Lower lobe of right lung (tissue), 2 donors: Measurements from ENCODE around the gene OTULINL. TPM values are rescaled to one million over a fixed set of nuclear protein-coding genes. Genes with fewer than 3 reads are reported as not detected.

Experiments used
- ATAC-seq, 2 donors: fragments of 200-7000 bp; cut with Tn5 transposase; one replicate each; pipeline ENCODE4 v1.9.1; 2020 to 2022; ENCODE audit warnings: mild to moderate bottlenecking in 2 of 2, moderate library complexity in 2 of 2
- DNase-seq: peaks from one replicate; pipeline ENCODE4 v3.0.0-alpha.2; 2020
- H3K27ac ChIP-seq: fragments of 200-600 bp; one replicate; pipeline ENCODE4 v1.8.0; 2022
- H3K27me3 ChIP-seq: fragments of 200-600 bp; one replicate; pipeline ENCODE4 v1.8.0; 2022; ENCODE audit warnings: low read depth
- H3K36me3 ChIP-seq: fragments of 200-600 bp; one replicate; pipeline ENCODE4 v1.8.0; 2022; ENCODE audit warnings: mild to moderate bottlenecking
- H3K4me1 ChIP-seq: fragments of 200-600 bp; one replicate; pipeline ENCODE4 v1.8.0; 2022
- H3K4me3 ChIP-seq: fragments of 200-600 bp; one replicate; pipeline ENCODE4 v1.8.0; 2022; ENCODE audit warnings: mild to moderate bottlenecking
- H3K9me3 ChIP-seq: fragments of 200-600 bp; one replicate; pipeline ENCODE4 v1.8.0; 2022
- intact Hi-C: fragments of 100-400 bp; cut with DNase I; formaldehyde crosslinking; loops from one replicate; pipeline ENCODE4 v1.11.0; 2022
- total RNA-seq: library from RNA; stranded (reverse); fragmentation: NEBNext Ultra II Directional; extraction: Animal tissue kit (Norgen Biotek cat#: 25700); gene quantifications from one replicate; pipeline ENCODE4 v1.2.1, GENCODE V29; 2021
- TF ChIP-seq, protein P1 (sequence below): fragments of 200-600 bp; IDR thresholded peaks from one replicate; pipeline ENCODE4 v1.8.0; 2022; ENCODE audit warnings: antibody characterized with exemption, mild to moderate bottlenecking
- donor health status: DM: no; HTN: yes; CAD: no; lungs with severe emphysema.

The OTULINL gene
- total RNA-seq, 1 donor from 2014 or later, result 79.3 TPM

GRCh38 chr5:14599476-14600127 is 18.0 kb downstream of the OTULINL start:
- H3K4me3 ChIP-seq, result no peak overlapping the region
- intact Hi-C loops, result no loop called here
- TF ChIP-seq, protein P1, sequence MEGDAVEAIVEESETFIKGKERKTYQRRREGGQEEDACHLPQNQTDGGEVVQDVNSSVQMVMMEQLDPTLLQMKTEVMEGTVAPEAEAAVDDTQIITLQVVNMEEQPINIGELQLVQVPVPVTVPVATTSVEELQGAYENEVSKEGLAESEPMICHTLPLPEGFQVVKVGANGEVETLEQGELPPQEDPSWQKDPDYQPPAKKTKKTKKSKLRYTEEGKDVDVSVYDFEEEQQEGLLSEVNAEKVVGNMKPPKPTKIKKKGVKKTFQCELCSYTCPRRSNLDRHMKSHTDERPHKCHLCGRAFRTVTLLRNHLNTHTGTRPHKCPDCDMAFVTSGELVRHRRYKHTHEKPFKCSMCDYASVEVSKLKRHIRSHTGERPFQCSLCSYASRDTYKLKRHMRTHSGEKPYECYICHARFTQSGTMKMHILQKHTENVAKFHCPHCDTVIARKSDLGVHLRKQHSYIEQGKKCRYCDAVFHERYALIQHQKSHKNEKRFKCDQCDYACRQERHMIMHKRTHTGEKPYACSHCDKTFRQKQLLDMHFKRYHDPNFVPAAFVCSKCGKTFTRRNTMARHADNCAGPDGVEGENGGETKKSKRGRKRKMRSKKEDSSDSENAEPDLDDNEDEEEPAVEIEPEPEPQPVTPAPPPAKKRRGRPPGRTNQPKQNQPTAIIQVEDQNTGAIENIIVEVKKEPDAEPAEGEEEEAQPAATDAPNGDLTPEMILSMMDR, result no peak
- H3K27me3 ChIP-seq, result no peaks in the 10 kb centered on the region
- H3K36me3 ChIP-seq, result peaks cover 19% of the 10 kb centered on the region
- DNase-seq, result no peak
- H3K27ac ChIP-seq, result no peak overlapping the region
- no peaks in the 10 kb centered on the region for H3K9me3 ChIP-seq
- H3K4me1 ChIP-seq, result peaks cover 38% of the 10 kb centered on the region
- no peak for ATAC-seq

GRCh38 chr5:14600846-14601245 is 19.3 kb downstream of the OTULINL start:
- no peaks in the 10 kb centered on the region for H3K27me3 ChIP-seq
- H3K4me3 ChIP-seq, result no peak overlapping the region
- TF ChIP-seq, protein P1, result no peak
- DNase-seq (no peak), ATAC-seq (no peak)
- H3K36me3 ChIP-seq, result peaks cover 19% of the 10 kb centered on the region
- intact Hi-C loops, result no loop called here
- no peaks in the 10 kb centered on the region for H3K9me3 ChIP-seq
- H3K27ac ChIP-seq, result no peak overlapping the region
- peaks cover 26% of the 10 kb centered on the region for H3K4me1 ChIP-seq

DNA sequence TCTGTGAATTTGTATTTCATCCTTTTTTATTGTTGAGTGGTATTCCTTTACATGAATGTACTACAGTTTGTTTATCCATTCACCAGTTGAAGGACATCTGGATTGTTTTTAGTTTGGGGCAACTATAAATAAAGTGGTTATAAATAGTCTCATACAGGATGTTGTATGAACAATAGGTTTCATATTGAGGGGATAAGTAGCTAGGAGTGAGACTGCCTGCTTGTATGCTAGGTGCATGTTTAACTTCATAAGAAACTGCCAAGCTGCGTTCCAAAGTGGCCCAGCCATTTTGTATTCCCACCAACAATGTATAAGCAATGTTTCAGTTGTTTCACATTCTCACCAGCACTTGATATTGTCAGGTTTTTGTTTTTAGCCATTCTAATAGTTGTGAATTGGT is 21.5 kb downstream of the OTULINL start:
- no peak for DNase-seq
- intact Hi-C loops, result no loop called here
- Histone ChIP-seq H3K4me1 (peaks cover 9% of the 10 kb centered on the region), H3K4me3 (no peak overlapping the region), H3K36me3 (peaks cover 19% of the 10 kb centered on the region), H3K9me3 (no peaks in the 10 kb centered on the region), H3K27ac (no peak overlapping the region), H3K27me3 (no peaks in the 10 kb centered on the region)
- ATAC-seq, result no peak
- TF ChIP-seq, protein P1, result no peak

DNA sequence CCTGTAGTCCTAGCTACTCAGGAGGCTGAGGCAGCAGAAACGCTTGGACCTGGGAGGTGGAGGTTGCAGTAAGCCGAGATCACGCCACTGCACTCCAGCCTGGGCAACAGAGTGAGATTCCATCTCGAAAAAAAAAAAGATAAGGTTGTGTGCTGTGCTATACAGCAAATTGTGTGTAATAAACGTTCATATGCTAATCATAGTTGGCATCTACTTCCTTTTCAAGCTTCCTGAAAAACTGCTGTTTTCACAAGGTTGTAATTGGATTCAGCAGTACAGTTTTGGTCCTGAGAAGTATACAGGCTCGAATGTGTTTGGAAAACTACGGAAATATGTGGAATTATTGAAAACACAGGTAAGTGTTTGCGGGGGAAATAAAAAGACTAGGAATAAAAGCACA is 25.5 kb downstream of the OTULINL start:
- TF ChIP-seq, protein P1, result no peak
- ATAC-seq (no peak), DNase-seq (no peak)
- Histone ChIP-seq H3K9me3 (no peaks in the 10 kb centered on the region), H3K27ac (no peak overlapping the region), H3K36me3 (peaks cover 30% of the 10 kb centered on the region), H3K4me1 (no peaks in the 10 kb centered on the region), H3K27me3 (no peaks in the 10 kb centered on the region), H3K4me3 (no peak overlapping the region)
- intact Hi-C loops, result no loop called here

DNA sequence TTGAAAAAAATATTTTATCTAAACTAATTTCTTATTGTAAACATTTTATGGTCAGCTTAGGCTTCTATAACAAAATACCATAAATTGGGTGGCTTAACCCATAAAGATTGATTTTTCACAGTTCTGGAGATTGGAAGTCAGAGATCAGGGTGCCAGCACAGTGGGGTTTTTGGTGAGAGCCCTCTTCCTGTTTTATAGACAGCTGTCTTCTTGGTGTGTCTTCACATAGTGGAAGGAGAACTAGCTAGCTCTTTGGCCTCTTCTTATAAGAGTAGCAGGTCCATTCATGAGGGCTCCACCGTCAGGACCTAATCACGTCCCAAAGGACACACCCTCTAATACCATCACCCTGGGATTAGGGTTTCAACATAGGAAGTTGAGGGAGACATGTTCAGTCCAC is 26.6 kb downstream of the OTULINL start:
- Histone ChIP-seq H3K27ac (no peak overlapping the region), H3K27me3 (no peaks in the 10 kb centered on the region), H3K9me3 (no peaks in the 10 kb centered on the region), H3K4me1 (no peaks in the 10 kb centered on the region), H3K36me3 (peaks cover 31% of the 10 kb centered on the region), H3K4me3 (no peak overlapping the region)
- peak in 1 of 2 donors; percentile 17 for ATAC-seq
- DNase-seq, result no peak
- intact Hi-C loops, result no loop called here
- TF ChIP-seq, protein P1, result no peak
